Neural cell (in vitro differentiated cells): Measurements from ENCODE around the gene SCN8A. TPM values are rescaled to one million over a fixed set of nuclear protein-coding genes. Genes with fewer than 3 reads are reported as not detected.

ENCODE experiments used
- H2AFZ ChIP-seq: fragments of 200-600, 300-800 bp; sonication (generic), shearing (Covaris generic); 2 replicates; pipeline ENCODE4 v1.6.0; 2014; ENCODE audit warnings: low read depth, mild to moderate bottlenecking, antibody characterized with exemption, low read length, moderate library complexity
- H3F3A ChIP-seq: fragments of 200-600 bp; shearing (Covaris generic); 2 replicates; pipeline ENCODE4 v1.6.1; 2016; ENCODE audit warnings: mild to moderate bottlenecking, moderate library complexity, mixed read lengths, antibody characterized with exemption, low read length; ENCODE audit not compliant: insufficient read depth, poor library complexity, severe bottlenecking
- H3K27ac ChIP-seq: fragments of 200-600, 300-800 bp; sonication (generic), shearing (Covaris generic); 2 replicates; pipeline ENCODE4 v1.5.1; 2014; ENCODE audit warnings: mild to moderate bottlenecking, low read length, moderate library complexity
- H3K27me3 ChIP-seq: fragments of 300-800, 200-600 bp; sonication (generic), shearing (Covaris generic); 2 replicates; pipeline ENCODE4 v1.6.0; 2014; ENCODE audit warnings: mild to moderate bottlenecking, low read depth, low read length, moderate library complexity; ENCODE audit not compliant: insufficient read depth
- H3K36me3 ChIP-seq: fragments of 300-800, 200-600 bp; sonication (generic), shearing (Covaris generic); 2 replicates; pipeline ENCODE4 v1.5.1; 2014; ENCODE audit warnings: mild to moderate bottlenecking, antibody characterized with exemption, low read length, moderate library complexity; ENCODE audit not compliant: insufficient read depth
- H3K4me2 ChIP-seq: fragments of 300-800, 200-600 bp; sonication (generic), shearing (Covaris generic); 2 replicates; pipeline ENCODE4 v1.6.0; 2014; ENCODE audit warnings: mild to moderate bottlenecking, low read length
- H3K4me3 ChIP-seq: fragments of 300-800, 200-600 bp; sonication (generic), shearing (Covaris generic); 2 replicates; pipeline ENCODE4 v1.5.1; 2014; ENCODE audit warnings: mild to moderate bottlenecking, low read length, moderate library complexity
- H3K79me2 ChIP-seq: fragments of 200-600 bp; shearing (Covaris generic); replicated peaks from 2 replicates; pipeline ENCODE4 v1.6.0; 2014; ENCODE audit warnings: mild to moderate bottlenecking, low read length, moderate library complexity; ENCODE audit not compliant: insufficient read depth
- H3K9ac ChIP-seq: fragments of 300-800, 200-600 bp; sonication (generic), shearing (Covaris generic); 2 replicates; pipeline ENCODE4 v1.6.1; 2016; ENCODE audit warnings: mild to moderate bottlenecking, low read length, mixed read lengths
- H3K9me2 ChIP-seq: fragments of 200-600 bp; shearing (Covaris generic); 2 replicates; pipeline ENCODE4 v1.6.1; 2016; ENCODE audit warnings: mild to moderate bottlenecking, low read length, mixed read lengths; ENCODE audit not compliant: insufficient read depth
- H3K9me3 ChIP-seq: fragments of 200-600, 300-800 bp; sonication (generic), shearing (Covaris generic); 2 replicates; pipeline ENCODE4 v1.6.1; 2016; ENCODE audit warnings: mild to moderate bottlenecking, mixed run types, low read length, moderate library complexity, mixed read lengths
- H4K20me1 ChIP-seq: fragments of 200-600 bp; shearing (Covaris generic); 2 replicates; pipeline ENCODE4 v1.6.1; 2016; ENCODE audit warnings: mild to moderate bottlenecking, mixed run types; ENCODE audit not compliant: insufficient read depth
- CTCF ChIP-seq: fragments of 450-650 bp; IDR thresholded peaks from 2 replicates; pipeline ENCODE4 v1.5.1; 2014; ENCODE audit warnings: antibody characterized with exemption, mild to moderate bottlenecking, moderate library complexity; ENCODE audit not compliant: poor library complexity, severe bottlenecking
- EP300 ChIP-seq: fragments of 450-650 bp; conservative IDR thresholded peaks from 2 replicates; pipeline ENCODE4 v1.6.1; 2014; ENCODE audit warnings: antibody characterized with exemption, mild to moderate bottlenecking, moderate library complexity; ENCODE audit not compliant: poor library complexity, severe bottlenecking
- EZH2 ChIP-seq: fragments of 200-600, 300-800 bp; shearing (Covaris generic), sonication (generic); IDR thresholded peaks from 2 replicates; pipeline ENCODE4 v1.6.1; 2014; ENCODE audit warnings: antibody characterized with exemption, low read length, borderline replicate concordance, mild to moderate bottlenecking; ENCODE audit not compliant: insufficient read depth, poor library complexity, severe bottlenecking
- MXI1 ChIP-seq: fragments of 450-650 bp; conservative IDR thresholded peaks from 2 replicates; pipeline ENCODE4 v1.6.1; 2014; ENCODE audit warnings: antibody characterized with exemption, mild to moderate bottlenecking; ENCODE audit not compliant: poor library complexity, severe bottlenecking
- POLR2AphosphoS5 ChIP-seq: IDR thresholded peaks from 2 replicates; pipeline ENCODE4 v1.6.1; 2012
- RAD21 ChIP-seq: fragments of 450-650 bp; conservative IDR thresholded peaks from 2 replicates; pipeline ENCODE4 v1.6.1; 2014; ENCODE audit warnings: antibody characterized with exemption, mild to moderate bottlenecking, moderate library complexity
- REST ChIP-seq: IDR thresholded peaks from 2 replicates; pipeline ENCODE4 v1.6.1; 2012; ENCODE audit warnings: borderline replicate concordance
- SMC3 ChIP-seq: fragments of 450-650 bp; conservative IDR thresholded peaks from 2 replicates; pipeline ENCODE4 v1.6.1; 2014; ENCODE audit warnings: antibody characterized with exemption, mild to moderate bottlenecking, moderate library complexity; ENCODE audit not compliant: poor library complexity
- TAF1 ChIP-seq: IDR thresholded peaks from 2 replicates; pipeline ENCODE4 v1.6.1; 2012; ENCODE audit warnings: low read depth
- polyA plus RNA-seq: library from polyadenylated mRNA; depleted of rRNA; stranded (reverse); fragments of >200 nt; gene quantifications from 2 replicates; pipeline ENCODE4 v1.2.3, GENCODE V29; 2014

Gene SCN8A
- polyA plus RNA-seq, 1 donor from 2014 or later: 14.2 TPM

GRCh38 chr12:51839310-51839947 is 248.4 kb downstream of the SCN8A start:
- Histone ChIP-seq H3K36me3 (no peaks in the 10 kb centered on the region), H3K79me2 (peaks cover 25% of the 10 kb centered on the region), H3F3A (no peaks in the 10 kb centered on the region), H3K4me2 (no peak overlapping the region), H3K9me3 (no peaks in the 10 kb centered on the region), H4K20me1 (no peaks in the 10 kb centered on the region), H3K9me2 (no peaks in the 10 kb centered on the region), H3K27me3 (no peaks in the 10 kb centered on the region), H3K27ac (no peak overlapping the region), H3K9ac (no peak overlapping the region), H2AFZ (no peak overlapping the region), H3K4me3 (no peak overlapping the region)
- TF ChIP-seq EP300 (no peak), POLR2AphosphoS5 (no peak), MXI1 (no peak), REST (no peak), CTCF (no peak), SMC3 (no peak)

GRCh38 chr12:51840966-51841365 is 249.9 kb downstream of the SCN8A start:
- Histone ChIP-seq H3K9me2 (no peaks in the 10 kb centered on the region), H2AFZ (no peak overlapping the region), H3K79me2 (peaks cover 37% of the 10 kb centered on the region), H3K27me3 (no peaks in the 10 kb centered on the region), H3F3A (no peaks in the 10 kb centered on the region), H3K36me3 (no peaks in the 10 kb centered on the region), H4K20me1 (no peaks in the 10 kb centered on the region), H3K27ac (no peak overlapping the region), H3K9ac (no peak overlapping the region), H3K9me3 (no peaks in the 10 kb centered on the region), H3K4me3 (no peak overlapping the region), H3K4me2 (no peak overlapping the region)
- TF ChIP-seq RAD21: no peak
- no peak for TF ChIP-seq EP300
- no peak for TF ChIP-seq EZH2
- no peak for TF ChIP-seq TAF1
- TF ChIP-seq REST: no peak
- no peak for TF ChIP-seq CTCF
- no peak for TF ChIP-seq POLR2AphosphoS5
- no peak for TF ChIP-seq SMC3
- TF ChIP-seq MXI1: no peak
